GM18858 (cell line): ENCODE results near the gene TMEM109.
"Not testable (repeated sequence)": the region's sequence is repeated elsewhere in the genome, so short reads cannot be mapped to it uniquely, and the experiment has no call there.

ENCODE experiments used
- ATAC-seq: cut with Tn5 transposase; IDR thresholded peaks from one replicate; pipeline ENCODE4 v1.9.1; 2021; ENCODE audit not compliant: unreplicated experiment

The TMEM109 gene

GRCh38 chr11:60909680-60910280 is 4.2 kb upstream of the TMEM109 start:
- not testable (repeated sequence) for ATAC-seq

- ATAC-seq = no peak
Observed at GRCh38 chr11:60910281-60910687, 3.7 kb upstream of the TMEM109 start.

DNA sequence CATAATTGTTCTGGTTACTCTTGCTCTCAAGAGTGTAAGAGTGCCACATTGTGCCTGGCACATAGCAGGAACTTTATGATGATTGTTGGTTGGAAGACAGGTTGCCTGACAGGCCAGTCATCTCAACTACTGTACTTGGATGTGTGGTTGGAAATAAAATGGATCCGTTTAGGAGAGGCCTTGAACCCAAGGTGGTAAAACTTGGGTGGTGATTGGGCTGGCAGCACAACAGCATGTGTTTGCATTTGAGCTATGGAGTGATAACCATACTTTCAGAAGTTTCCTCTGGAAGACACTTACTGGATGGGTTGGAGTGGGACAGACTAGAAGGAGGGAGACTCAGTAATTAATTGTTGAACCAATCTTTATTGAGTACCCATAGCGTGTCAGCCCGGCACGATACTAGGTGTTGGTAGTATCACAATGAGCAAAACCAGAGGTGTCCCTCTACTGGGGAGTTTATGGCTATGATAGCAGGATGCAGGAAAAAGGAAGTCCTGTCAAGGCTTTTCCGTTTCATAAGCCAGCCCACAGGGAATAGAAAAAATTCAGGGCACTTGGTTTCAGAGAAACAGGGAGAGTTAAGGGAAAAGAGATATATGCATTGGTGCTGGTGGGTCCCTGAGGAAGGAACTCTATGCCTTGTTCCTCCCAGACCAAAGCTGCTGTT is 3.1 kb upstream of the TMEM109 start:
- no peak for ATAC-seq

- ATAC-seq = no peak
Observed at GRCh38 chr11:60912223-60912850, 1.6 kb upstream of the TMEM109 start.

GRCh38 chr11:60912851-60913528 is 968 bp upstream of the TMEM109 start:
- ATAC-seq = no peak

GRCh38 chr11:60914633-60915247 is 782 bp downstream of the TMEM109 start:
- no peak for ATAC-seq

- peak; percentile 43 for ATAC-seq
Observed at GRCh38 chr11:60915248-60915914, 1.4 kb downstream of the TMEM109 start.

- ATAC-seq = no peak
Observed at GRCh38 chr11:60916669-60917206, 2.8 kb downstream of the TMEM109 start.

GRCh38 chr11:60917267-60917666 is 3.3 kb downstream of the TMEM109 start:
- ATAC-seq = no peak

GRCh38 chr11:60918251-60918938 is 4.4 kb downstream of the TMEM109 start:
- ATAC-seq = no peak

GRCh38 chr11:60918939-60919265 is 4.9 kb downstream of the TMEM109 start:
- no peak for ATAC-seq

DNA sequence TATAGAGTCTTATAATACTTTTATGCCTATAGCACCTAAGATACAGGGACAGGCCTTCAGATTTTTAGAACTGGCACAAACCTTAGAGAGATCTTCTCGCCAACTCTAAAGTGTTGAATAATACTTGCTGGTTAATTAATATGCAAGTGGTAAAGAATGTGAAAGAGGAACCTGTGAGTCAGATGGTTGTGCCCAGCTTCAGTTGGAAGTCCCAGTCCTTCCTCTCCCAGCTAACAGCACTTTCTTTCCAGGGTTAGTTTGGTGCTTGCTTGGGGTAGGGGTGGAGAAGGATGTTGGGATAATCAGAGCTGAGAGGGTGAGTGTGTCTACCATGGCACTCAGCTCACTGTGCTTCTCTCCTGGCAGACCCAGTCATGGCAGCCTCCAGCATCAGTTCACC is 5.4 kb downstream of the TMEM109 start:
- ATAC-seq = no peak

GRCh38 chr11:60919956-60920355 is 6.0 kb downstream of the TMEM109 start:
- no peak for ATAC-seq

- ATAC-seq = no peak
Observed at GRCh38 chr11:60921259-60921658, 7.3 kb downstream of the TMEM109 start.

DNA sequence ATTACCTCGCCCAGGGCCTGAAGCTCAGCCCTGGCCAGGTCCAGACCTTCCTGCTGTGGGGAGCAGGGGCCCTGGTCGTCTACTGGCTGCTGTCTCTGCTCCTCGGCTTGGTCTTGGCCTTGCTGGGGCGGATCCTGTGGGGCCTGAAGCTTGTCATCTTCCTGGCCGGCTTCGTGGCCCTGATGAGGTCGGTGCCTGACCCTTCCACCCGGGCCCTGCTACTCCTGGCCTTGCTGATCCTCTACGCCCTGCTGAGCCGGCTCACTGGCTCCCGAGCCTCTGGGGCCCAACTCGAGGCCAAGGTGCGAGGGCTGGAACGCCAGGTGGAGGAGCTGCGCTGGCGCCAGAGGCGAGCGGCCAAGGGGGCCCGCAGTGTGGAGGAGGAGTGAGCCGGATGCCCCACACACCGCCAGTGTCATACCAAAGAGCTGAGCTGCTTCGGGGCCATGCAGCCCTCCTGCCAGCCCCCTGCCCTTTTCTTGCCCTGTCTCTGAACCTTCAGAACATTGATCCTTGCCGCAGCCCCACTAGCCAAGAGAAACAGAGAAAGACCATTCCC is 7.9 kb downstream of the TMEM109 start:
- ATAC-seq = no peak

DNA sequence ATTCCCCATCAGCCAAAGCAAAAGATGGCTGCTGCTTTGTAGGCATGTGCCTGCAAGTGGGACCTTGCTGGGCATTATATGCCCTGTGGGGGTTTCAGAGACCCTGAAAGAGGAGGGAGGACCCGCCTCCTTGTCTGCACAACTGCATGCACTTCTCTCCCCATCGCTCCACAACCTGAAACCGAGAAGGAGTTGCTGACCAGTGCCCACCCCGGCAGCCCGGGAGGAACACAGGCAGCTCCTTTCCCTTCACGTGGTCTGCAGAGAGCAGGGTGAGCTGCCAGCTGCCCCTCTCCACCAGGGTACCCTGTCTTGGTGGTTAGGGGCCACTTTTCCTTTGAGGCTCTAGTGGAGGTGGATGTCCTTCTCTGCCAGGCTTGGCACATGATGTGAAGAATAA is 8.9 kb downstream of the TMEM109 start:
- no peak for ATAC-seq

DNA sequence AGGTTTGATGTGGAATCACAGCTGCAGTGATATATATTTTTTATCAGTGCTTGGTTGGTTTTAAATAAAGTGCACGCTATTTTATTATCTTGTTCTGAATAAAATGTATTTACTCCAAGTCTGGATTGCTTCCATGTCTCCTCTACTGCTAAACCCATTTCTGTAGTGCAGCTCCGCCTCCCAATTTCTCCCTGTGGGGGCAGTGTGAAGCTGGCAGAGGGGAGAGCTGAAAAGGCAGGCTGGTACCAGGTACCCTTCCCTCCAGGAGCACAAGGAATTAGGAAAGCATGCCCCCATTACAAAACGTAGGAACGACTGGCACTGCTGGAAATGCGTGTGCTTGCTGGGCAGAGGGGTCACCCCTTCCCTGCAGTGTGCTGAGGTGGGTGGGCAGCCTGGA is 9.4 kb downstream of the TMEM109 start:
- ATAC-seq = no peak

GRCh38 chr11:60923800-60924109 is 9.8 kb downstream of the TMEM109 start:
- ATAC-seq = no peak

DNA sequence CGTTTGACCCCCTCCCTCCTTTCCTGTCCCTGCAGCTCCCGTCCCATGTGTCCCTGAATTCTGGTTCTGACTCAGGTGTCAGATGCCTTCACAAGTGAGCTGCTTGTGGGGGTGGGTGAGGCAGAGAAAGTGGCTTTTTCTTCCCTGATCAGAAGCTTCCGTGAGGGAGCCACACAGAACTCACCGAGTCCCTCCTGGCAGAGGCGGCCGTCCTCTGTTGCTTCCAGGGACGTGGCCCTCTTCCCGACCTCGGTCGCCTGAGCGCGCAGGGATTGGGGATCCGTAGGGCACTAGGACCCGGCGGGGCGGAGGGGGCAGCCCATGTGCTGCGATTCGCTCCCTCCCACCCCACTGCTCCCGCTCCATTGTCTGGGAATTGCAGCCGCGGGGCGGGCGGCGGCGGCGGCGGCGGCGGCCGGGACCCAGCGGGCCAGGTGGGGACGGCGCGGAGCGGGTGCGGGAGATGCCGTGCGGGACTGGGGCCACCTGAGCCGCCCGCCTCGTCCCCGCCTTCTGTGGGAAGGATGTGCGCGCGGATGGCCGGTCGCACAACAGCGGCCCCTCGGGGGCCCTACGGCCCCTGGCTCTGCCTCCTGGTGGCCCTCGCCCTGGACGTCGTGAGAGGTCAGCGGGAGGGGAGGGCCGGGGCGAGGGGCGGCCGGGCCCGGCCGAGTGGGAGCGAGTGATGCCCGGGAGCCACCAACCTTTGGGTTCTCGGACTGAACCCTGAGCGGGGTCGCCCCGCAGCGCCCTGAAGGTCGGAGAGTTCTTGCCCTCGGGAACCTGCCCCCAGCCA is 10.3 kb downstream of the TMEM109 start, which contains the start of gene TMEM132A:
TSS of gene TMEM132A (plus strand) at position 351 of the 796 bp plus-strand sequence. CDS start at position 525, 174 bp downstream.
- no peak for ATAC-seq
